HT-29 (cell line): Measurements from ENCODE around the gene NHERF2. TPM values are rescaled to one million over a fixed set of nuclear protein-coding genes. Genes with fewer than 3 reads are reported as not detected.
A peak's percentile ranks its signal among the peaks of the same experiment; 100 is the strongest.

Source experiments
- DNase-seq: peaks from one replicate; pipeline ENCODE4 v3.0.0-alpha.2; 2015; ENCODE audit warnings: low spot score
- small RNA-seq: library from RNA; depleted of rRNA; stranded (forward); fragments of <200 nt; gene quantifications from one replicate; pipeline ENCODE3, GENCODE V24; 2014
- total RNA-seq: library from RNA; depleted of rRNA; stranded (reverse); fragments of >200 nt; shearing (Covaris generic); gene quantifications from 2 replicates; pipeline ENCODE4 v1.2.3, GENCODE V29; 2014; rRNA removed

The NHERF2 gene
- total RNA-seq, 1 experiment from 2014 or later, result 258 TPM

DNA sequence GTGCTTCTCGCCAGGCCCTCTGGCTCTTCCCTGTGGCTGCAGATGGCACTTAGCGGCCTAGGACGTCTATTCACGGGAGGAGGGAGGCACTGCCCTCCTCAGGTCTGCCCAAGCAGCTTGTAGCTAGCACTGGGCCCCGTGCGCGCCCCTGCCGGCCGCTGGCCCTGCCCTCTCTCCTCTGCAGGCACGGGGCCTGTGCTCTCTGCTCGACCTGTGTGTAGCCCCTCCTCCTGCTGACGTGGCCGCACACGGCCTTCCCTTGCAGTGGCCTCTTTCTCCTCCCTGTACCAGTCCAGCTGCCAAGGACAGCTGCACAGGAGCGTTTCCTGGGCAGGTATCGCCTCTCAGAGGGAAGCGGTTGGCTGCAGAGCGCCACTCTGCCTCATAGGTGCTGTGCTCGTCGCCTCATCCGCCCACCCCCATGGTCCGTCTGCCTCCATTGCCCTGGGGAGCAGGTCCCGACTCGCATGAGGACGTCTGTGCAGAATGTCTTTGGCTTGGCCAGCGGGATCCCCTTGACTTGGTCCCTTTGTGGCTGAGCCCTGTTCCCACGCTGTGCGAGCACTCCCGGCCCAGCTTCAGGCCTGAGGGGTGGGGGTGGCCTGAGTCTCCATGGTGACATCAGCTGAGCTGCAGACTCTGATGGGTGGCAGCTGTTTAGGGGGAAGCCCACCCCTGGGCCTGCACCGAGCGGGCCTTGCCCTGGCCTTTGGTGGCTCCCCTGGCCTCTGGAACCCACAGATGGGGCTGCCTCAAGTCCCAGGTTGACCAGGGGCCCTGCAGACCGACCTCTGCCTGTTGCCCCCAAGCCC lies 55.7 kb downstream of the NHERF2 start:
- DNase-seq, result peak; percentile 61

DNA sequence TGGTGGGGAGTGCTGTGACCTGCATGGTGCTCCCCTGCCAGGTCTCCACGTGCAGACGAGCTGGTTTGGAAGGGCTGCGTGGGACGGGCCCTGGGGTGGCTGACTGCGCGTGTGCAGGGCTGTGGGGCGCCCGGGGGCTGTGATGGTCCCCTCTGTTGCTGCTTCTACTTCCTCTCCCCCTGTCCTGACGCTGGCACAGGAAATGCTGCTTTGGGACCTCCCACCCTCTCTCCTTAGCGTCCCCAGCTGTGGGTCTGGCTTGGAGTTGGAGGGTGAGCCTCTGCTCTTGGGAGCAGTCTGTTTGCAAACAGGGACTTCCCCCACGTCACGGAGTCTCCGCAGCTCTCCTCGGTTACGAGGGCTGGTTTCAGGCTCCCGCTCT lies 56.3 kb downstream of the NHERF2 start:
- DNase-seq, result no peak

- DNase-seq, result no peak
Measured at GRCh38 chr16:2083409-2083808, 56.7 kb downstream of the NHERF2 start.

DNA sequence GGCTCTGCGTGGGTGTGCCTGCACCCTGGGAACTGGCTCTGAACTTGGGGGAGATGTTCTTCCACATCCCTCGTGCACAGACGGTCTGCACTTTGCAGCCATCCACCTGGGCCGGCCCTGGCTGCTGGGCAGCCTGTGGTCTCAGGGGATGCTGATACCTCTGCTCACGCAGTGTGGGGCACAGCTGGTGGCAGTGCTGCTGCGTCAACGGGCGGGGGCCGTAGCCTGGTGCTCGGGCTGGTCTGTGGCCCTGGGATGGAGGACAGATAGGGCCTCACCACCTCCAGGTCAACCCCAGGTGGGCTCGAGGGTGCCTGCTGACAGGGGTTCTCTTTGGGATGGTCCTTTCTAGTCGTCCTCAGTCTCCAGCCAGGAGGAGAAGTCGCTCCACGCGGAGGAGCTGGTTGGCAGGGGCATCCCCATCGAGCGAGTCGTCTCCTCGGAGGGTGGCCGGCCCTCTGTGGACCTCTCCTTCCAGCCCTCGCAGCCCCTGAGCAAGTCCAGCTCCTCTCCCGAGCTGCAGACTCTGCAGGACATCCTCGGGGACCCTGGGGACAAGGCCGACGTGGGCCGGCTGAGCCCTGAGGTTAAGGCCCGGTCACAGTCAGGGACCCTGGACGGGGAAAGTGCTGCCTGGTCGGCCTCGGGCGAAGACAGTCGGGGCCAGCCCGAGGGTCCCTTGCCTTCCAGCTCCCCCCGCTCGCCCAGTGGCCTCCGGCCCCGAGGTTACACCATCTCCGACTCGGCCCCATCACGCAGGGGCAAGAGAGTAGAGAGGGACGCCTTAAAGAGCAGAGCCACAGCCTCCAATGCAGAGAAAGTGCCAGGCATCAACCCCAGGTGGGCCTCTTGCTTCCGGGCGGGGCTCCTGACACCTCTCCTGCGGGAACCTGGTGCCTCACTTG lies 57.4 kb downstream of the NHERF2 start:
- DNase-seq, result no peak

DNA sequence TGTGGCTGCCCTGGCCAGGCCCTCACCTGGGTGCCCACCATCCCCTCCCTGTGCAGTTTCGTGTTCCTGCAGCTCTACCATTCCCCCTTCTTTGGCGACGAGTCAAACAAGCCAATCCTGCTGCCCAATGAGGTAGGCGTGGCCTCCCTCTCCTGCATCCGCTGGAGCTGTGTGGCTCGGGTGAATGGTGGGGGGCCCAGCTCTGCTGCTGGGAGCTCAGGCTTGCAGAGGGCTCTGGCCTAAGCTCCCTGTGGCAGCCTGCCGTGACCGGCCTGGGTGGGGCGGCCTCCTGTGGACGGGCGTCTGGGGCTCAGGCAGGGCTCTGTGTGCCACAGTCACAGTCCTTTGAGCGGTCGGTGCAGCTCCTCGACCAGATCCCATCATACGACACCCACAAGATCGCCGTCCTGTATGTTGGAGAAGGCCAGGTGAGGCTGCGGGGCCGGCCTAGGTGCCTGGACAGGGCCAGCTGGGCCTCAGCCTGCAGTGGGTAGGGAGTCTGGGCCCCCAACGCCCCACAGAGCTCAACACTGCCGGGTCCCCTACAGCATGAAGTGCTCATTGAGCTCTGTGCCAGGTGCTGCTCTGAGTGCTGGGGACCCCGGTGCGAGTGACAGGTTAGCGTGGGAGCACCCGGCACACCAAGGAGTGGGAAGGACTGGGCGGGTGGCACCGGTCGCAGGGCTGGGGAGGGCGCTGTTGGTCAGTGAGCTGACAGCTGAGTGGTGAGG lies 58.4 kb downstream of the NHERF2 start:
- no peak for DNase-seq

- no peak for DNase-seq
Measured at GRCh38 chr16:2085669-2086068, 59.0 kb downstream of the NHERF2 start.

GRCh38 chr16:2086106-2086742 lies 59.5 kb downstream of the NHERF2 start:
- DNase-seq, result no peak

DNA sequence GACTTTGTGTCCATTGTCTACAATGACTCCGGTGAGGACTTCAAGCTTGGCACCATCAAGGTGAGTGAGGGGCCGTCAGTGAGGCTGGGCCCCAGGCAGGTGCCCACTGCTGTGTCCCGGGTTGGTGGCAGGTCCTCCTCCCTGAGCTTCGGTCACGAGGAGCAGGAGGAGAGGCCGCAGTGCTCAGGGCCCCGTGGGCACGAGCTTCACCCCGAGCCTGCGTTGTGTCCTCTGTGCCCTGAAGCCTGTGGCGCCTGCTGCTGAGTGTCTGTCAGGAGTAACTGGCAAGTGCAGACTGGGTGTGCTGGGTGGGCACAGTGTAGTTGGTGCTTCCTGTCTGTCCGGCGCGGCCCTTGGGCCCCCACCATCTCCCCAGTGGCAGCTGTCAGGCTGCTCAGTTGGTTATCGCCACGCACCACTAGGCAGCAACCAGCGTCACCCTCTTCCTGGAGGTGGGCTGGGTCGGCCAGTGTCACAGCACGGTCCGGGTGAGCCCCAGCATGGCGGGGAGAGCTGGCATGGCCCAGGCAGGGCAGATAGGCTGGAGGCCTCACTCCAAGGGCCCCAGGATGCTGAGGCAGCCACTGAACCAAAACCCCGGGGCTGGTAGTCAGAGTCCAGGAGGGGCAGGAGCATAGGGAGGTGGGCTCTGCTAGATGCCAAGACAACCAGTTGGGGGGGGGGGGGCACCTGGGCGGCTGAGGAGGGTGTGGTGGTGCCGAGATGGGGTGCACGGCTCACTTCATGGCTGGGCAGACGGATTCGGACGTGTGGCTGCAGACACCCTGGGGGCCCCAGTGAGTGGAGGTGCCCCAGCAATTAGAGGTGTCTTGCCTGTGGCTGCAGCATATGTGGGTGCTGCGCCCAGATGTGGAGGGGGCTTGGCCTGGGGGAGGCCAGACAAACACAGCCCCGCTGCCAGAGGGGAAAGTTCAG lies 60.4 kb downstream of the NHERF2 start:
- no peak for DNase-seq

DNA sequence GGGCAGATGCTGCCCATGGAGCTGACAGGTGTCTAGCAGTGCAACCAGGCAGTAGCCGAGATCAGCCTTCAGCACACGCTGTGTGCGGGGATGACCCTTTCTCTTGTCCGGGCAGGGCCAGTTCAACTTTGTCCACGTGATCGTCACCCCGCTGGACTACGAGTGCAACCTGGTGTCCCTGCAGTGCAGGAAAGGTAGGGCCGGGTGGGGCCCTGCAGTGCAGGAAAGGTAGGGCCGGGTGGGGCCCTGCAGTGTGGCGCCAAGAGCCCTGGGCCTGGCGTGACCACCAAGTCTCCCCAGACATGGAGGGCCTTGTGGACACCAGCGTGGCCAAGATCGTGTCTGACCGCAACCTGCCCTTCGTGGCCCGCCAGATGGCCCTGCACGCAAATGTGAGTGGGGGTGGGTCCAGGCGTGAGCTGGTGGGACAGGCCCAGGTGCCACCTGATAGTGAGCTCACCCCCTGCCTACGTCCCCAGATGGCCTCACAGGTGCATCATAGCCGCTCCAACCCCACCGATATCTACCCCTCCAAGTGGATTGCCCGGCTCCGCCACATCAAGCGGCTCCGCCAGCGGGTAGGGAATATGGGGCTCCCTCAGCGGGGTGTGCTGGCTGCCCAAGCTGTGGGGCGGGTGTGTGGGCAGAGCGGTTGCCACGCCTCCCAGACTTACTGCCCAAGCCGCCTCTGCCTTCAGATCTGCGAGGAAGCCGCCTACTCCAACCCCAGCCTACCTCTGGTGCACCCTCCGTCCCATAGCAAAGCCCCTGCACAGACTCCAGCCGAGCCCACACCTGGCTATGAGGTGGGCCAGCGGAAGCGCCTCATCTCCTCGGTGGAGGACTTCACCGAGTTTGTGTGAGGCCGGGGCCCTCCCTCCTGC lies 61.3 kb downstream of the NHERF2 start:
- DNase-seq, result no peak

Small RNA genes within 50 kb of the gene (small RNA-seq; reads per million reads assigned to genes)
- gene RN7SL219P, result not detected

Other genes starting within 250 kb of the NHERF2 start
- gene SPSB3, start 244.3 kb upstream of the NHERF2 start, total RNA-seq, result 96.9 and 102 TPM in 2 replicates
- 215 and 217 TPM in 2 replicates for gene NUBP2, start 243.9 kb upstream of the NHERF2 start, total RNA-seq
- gene IGFALS, start 233.2 kb upstream of the NHERF2 start, total RNA-seq, result 0.08 TPM in 1 of 2 replicates, not detected in the other
- gene HAGH, start 200.1 kb upstream of the NHERF2 start, total RNA-seq, result 81.9 and 85.2 TPM in 2 replicates
- gene FAHD1, start 199.7 kb upstream of the NHERF2 start, total RNA-seq, result 85.5 and 92.5 TPM in 2 replicates
- gene MEIOB, start 154.7 kb upstream of the NHERF2 start, total RNA-seq, result not detected in 2 replicates
- gene HS3ST6, start 108.5 kb upstream of the NHERF2 start, total RNA-seq, result not detected in 2 replicates
- 31.7 and 35.7 TPM in 2 replicates for gene MSRB1, start 83.7 kb upstream of the NHERF2 start, total RNA-seq
- gene RPL3L, start 72.2 kb upstream of the NHERF2 start, total RNA-seq, result not detected in 2 replicates
- 415 and 426 TPM in 2 replicates for gene NDUFB10, start 67.4 kb upstream of the NHERF2 start, total RNA-seq
- 4,154 and 4,232 TPM in 2 replicates for gene RPS2, start 62.1 kb upstream of the NHERF2 start, total RNA-seq
- gene RNF151, start 60.0 kb upstream of the NHERF2 start, total RNA-seq, result not detected in 2 replicates
- 134 and 140 TPM in 2 replicates for gene TBL3, start 54.8 kb upstream of the NHERF2 start, total RNA-seq
- 141 and 161 TPM in 2 replicates for gene NOXO1, start 45.4 kb upstream of the NHERF2 start, total RNA-seq
- gene GFER, start 42.7 kb upstream of the NHERF2 start, total RNA-seq, result 51.7 and 70.3 TPM in 2 replicates
- gene SYNGR3, start 36.9 kb upstream of the NHERF2 start, total RNA-seq, result 1.9 and 2.3 TPM in 2 replicates
- gene ZNF598, start 17.1 kb upstream of the NHERF2 start, total RNA-seq, result 42.9 and 49.0 TPM in 2 replicates
- 0.91 and 2.7 TPM in 2 replicates for gene NPW, start 7.1 kb upstream of the NHERF2 start, total RNA-seq
- 157 and 215 TPM in 2 replicates for gene NTHL1, start 20.9 kb downstream of the NHERF2 start, total RNA-seq
- 75.1 and 85.0 TPM in 2 replicates for gene TSC2, start 21.1 kb downstream of the NHERF2 start, total RNA-seq
- gene PKD1, start 109.0 kb downstream of the NHERF2 start, total RNA-seq, result 72.1 and 74.7 TPM in 2 replicates
- 13.4 and 24.9 TPM in 2 replicates for gene RAB26, start 121.7 kb downstream of the NHERF2 start, total RNA-seq
- 166 and 170 TPM in 2 replicates for gene TRAF7, start 128.9 kb downstream of the NHERF2 start, total RNA-seq
- 0.08 and 2.5 TPM in 2 replicates for gene CASKIN1, start 169.7 kb downstream of the NHERF2 start, total RNA-seq
- gene MLST8, start 178.6 kb downstream of the NHERF2 start, total RNA-seq, result 98.9 and 117 TPM in 2 replicates
- 33.6 and 34.6 TPM in 2 replicates for gene BRICD5, start 184.0 kb downstream of the NHERF2 start, total RNA-seq
- gene PGP, start 187.9 kb downstream of the NHERF2 start, total RNA-seq, result 82.0 and 98.7 TPM in 2 replicates
- gene E4F1, start 196.7 kb downstream of the NHERF2 start, total RNA-seq, result 83.8 and 87.2 TPM in 2 replicates
- 0.99 and 3.1 TPM in 2 replicates for gene DNASE1L2, start 209.5 kb downstream of the NHERF2 start, total RNA-seq
- 160 and 162 TPM in 2 replicates for gene ECI1, start 224.7 kb downstream of the NHERF2 start, total RNA-seq
- gene RNPS1, start 241.2 kb downstream of the NHERF2 start, total RNA-seq, result 213 and 226 TPM in 2 replicates